ENCODE data around the gene KCNH6.

The KCNH6 gene

DNA sequence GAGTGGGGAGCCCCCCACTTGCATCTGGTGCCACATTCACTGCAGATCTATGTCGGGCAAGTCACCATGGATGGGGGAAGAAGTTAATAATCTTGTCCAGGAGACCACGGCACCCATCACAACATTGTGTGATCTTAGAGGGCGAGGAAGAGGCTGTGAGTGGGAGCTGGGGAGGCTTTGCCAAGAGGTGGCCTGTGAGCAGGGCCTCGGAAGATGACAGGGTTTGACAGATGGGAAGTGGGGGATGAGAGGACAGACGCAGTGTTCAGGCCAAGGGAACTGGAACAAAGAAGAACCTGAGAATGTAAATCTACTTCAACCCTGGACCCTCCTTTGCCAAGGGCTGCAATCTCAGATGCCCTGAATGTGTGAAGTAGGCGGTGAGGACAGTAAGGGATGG lies 33.9 kb upstream of the KCNH6 start:
- DNase-seq: no peak

DNA sequence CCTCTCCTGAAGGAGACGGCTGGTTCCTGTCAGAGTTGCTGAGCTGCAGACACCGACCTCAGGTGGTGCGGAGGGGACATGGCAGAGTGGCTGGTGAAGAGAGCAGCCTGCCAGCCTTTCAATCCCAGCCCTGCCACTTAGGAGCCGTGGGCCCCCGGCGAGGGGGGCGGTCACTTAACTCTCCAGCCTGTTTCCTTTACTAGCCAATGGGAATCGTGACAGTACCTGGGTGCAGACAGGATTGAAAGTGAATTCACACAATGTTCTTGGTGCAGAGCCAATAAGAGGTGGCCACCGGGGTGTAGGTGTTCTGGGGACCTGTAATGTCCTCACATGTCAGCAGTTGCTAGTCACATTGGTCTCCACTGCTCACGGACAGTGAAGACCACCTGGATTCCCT lies 32.8 kb upstream of the KCNH6 start:
- DNase-seq: no peak

DNA sequence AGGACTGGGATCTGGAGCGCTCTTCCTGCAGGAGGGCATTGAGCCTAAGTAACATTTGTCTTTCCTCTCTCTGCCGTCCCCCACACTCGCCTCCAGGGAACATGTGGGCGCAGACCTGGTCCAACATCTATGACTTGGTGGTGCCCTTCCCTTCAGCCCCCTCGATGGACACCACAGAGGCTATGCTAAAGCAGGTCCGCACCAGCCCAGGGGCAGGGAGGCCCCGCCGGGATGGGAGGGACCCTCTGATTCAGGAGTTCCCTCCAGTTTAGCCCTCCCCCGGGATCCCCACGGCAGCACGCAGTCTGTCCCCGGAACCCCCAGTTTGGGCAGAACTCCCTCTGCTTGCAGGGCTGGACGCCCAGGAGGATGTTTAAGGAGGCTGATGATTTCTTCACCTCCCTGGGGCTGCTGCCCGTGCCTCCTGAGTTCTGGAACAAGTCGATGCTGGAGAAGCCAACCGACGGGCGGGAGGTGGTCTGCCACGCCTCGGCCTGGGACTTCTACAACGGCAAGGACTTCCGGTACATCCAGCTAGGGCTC lies 32.2 kb upstream of the KCNH6 start:
- no peak for DNase-seq

DNA sequence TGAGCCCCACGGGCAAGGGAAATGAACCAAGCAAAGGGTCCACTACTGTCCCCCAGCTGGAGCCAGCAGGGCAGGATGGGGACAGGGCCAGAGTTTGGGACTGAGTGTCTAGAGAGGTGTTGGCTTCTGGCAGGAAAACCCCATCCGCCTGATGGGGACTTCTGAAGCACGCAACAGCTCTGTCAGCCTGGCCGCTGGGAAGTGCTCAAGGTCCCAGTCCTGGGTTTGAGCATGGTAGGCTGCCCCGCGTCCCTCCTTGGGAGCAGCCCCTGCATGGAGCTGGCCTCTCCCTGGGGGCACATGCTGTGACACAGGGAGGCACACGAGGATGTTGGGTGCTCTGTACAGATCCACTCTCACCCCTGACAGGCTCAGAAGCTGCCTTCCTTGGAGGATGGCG lies 31.7 kb upstream of the KCNH6 start:
- DNase-seq: no peak

DNA sequence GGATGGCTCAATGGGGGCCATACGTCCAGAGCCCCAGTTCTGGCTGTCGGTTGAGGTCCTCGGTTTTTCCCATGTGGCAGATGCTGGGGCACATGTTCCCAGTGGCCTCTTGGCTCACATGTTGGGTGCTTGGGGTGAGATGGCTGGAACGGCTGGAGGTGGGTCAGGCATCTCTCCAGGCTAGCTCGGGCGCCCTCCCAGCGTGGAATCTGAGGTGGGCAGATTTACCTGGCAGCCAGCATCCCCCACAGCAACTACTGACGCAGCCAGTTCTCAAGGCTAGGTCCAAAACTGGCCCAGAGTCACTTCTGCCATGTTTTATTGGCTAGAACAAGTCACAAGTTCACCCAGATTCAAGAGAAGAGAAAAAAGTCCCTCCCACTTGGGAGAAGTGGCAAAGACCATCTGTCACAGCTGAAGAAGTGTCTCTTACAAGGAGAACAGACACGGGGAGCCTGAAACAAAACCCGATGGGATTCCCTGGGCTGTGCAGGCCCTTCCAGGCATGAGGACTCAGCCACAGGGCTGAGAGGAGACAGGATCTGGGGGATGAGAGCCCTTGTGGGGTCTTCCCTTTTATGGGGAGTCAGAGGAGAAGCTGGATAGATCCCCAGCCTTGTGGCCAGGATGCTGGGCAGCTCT lies 31.1 kb upstream of the KCNH6 start:
- DNase-seq: no peak

DNA sequence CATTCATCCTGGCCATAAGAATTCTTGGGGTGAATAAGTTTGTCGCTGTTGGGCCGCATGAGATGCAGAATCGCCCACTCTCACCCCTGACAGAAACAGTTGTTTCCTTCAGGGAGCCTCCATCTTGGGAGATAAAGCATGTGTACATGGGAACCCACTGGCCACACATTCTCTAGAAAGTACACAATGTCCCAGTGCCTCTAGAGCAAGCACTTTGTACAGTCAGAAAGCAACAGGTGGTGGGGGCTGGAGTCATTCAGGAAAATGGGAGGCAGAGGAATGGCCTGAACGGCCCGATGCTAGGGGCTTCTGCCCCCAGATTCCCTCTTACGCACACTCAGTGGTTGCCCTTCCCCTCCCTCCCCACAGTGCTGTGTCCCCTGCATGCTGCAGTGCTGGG lies 30.2 kb upstream of the KCNH6 start:
- DNase-seq: no peak

DNA sequence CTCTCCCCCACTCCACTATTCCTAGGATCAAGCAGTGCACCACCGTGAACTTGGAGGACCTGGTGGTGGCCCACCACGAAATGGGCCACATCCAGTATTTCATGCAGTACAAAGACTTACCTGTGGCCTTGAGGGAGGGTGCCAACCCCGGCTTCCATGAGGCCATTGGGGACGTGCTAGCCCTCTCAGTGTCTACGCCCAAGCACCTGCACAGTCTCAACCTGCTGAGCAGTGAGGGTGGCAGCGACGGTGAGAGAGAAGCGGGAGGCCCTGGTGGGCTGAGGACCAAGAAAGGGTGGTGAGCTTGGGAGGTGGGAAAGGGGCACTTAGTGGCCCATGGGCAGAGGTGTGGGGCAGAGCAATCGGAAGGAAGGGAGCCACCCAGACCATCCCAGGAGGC lies 29.7 kb upstream of the KCNH6 start:
- no peak for DNase-seq

DNA sequence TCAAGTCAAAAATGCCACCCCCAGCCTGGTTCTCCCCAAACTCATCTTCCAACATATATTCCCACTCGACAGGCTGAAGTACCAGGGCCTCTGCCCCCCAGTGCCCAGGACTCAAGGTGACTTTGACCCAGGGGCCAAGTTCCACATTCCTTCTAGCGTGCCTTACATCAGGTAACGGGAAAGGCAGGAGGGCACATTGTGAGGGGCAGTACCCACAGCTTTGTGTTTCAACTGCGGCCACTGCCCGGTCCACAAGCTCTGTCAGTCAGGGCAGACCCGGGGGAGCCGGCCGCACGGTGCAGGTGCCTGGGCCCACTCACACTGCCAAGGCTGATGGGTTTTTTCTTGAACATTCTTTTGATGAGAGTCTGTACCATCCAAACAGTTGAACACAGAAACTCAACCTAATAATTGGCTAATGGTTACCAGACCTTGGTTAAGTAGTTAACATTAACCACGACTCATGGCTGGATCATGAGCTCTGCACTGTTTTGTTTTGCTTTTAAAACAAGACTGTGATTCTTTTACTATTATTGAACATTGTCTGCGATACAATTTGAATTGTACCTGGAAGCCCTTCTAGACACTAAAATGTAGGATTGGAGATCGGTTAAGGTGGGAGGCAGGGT lies 28.7 kb upstream of the KCNH6 start:
- no peak for DNase-seq

DNA sequence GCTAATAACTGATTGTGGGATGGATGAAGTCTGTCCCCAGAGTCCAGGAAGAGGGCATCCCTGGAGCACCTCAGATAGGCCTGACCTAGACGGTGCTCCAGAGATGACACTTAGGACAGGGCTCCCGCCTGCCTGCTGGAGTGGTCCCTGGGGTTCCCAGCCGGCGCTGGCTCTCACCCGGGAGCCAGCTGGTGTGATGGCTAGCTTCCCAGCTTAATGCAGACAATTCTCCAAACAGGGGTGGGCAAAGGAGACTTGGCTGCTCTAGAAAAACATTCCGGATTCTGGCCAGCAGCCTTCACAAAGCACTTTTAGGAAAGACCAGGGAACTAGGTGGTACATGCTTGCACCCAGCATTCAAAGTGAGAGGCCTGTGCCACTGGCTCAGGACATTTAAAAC lies 27.7 kb upstream of the KCNH6 start:
- no peak for DNase-seq

DNA sequence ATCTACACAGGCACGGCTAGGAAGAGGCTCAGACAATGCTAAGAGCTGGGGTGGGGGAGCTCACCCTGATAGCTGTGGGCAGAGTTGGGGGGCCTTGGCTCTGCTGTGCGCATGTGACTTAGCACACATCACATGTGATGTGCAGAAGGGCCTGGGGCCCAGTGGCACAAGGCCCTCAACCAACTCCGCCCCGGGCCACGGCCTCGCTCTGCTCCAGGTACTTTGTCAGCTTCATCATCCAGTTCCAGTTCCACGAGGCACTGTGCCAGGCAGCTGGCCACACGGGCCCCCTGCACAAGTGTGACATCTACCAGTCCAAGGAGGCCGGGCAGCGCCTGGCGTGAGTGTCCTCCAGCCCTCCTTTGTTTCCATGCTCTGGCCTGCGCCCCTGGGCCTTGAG lies 27.0 kb upstream of the KCNH6 start:
- no peak for DNase-seq

DNA sequence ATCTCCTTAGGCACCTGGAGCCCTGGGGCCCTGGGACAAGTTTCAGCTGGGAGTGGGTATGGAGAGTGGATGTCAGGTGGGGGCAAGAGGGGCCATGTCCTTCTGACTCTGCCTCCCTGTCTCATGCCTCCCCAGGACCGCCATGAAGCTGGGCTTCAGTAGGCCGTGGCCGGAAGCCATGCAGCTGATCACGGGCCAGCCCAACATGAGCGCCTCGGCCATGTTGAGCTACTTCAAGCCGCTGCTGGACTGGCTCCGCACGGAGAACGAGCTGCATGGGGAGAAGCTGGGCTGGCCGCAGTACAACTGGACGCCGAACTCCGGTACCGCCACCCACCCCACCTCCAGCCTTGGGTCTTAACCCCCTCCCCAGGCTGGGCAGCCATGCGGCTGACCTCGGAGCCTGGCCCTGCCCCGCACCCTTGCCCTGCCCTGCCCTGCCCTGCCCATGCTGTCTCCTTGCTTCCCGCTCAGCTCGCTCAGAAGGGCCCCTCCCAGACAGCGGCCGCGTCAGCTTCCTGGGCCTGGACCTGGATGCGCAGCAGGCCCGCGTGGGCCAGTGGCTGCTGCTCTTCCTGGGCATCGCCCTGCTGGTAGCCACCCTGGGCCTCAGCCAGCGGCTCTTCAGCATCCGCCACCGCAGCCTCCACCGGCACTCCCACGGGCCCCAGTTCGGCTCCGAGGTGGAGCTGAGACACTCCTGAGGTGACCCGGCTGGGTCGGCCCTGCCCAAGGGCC lies 26.3 kb upstream of the KCNH6 start:
- DNase-seq: no peak

DNA sequence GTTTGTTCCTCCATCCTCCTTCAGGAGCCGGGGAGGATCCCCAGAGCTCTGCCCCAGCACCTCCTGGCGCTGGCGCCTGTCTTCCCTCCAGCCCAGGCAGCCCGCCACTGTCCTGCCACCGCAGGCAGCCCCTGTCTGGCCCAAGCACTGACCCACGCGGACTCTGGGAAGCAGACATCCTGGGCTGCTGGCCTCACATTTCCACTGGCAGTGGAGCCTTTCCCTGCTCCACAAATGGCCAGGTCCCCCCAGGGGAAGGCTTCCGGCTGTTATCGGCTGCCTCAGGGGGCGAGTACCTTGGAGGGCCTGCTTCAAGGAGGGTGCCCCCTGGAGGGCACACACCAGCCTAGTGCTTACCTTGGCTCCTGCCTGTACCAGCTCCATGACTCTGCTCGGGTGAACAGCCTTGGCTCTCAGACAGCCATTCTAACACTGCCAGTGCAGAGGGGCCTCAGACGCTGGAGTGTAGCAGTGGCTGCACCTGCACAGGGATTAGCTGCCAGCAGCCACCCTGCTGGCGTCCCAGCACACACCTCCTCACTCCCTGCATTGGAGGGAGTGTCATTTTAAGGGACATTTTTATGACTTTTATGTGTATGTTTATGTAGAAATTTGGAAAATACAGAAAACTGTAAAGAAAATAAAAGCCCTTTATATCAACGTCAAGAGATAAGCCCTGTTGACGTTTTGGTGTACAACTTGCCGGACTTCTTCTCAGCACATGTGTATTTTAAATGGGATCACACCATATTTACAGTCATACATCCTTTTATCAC lies 25.3 kb upstream of the KCNH6 start:
- DNase-seq: peak in 1 of 2 donors; percentile 25

DNA sequence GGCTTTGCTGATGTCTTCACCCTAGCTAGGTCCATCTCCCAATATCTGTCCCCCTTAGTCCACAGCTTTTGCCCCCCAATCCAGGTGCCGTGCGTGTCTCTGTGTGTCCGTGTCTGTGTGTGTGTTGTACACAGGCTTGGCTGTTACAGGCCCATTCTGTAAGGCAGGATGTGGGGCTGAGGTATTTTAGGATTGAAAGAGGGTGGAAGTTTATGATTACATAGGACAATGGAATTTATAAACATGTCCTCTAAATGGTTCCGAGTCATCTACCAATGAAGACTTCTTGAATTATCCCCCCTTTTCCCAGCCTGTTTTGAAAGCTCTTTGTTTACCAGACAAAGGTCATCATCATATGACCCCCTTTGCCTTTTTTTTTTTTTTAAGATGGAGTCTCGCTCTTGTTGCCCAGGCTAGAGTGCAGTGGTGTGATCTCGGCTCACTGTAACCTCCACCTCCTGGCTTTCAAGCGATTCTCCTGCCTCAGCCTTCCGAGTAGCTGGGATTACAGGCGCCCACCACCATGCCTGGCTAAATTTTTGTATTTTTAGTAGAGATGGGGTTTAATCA lies 24.4 kb upstream of the KCNH6 start:
- DNase-seq: no peak

DNA sequence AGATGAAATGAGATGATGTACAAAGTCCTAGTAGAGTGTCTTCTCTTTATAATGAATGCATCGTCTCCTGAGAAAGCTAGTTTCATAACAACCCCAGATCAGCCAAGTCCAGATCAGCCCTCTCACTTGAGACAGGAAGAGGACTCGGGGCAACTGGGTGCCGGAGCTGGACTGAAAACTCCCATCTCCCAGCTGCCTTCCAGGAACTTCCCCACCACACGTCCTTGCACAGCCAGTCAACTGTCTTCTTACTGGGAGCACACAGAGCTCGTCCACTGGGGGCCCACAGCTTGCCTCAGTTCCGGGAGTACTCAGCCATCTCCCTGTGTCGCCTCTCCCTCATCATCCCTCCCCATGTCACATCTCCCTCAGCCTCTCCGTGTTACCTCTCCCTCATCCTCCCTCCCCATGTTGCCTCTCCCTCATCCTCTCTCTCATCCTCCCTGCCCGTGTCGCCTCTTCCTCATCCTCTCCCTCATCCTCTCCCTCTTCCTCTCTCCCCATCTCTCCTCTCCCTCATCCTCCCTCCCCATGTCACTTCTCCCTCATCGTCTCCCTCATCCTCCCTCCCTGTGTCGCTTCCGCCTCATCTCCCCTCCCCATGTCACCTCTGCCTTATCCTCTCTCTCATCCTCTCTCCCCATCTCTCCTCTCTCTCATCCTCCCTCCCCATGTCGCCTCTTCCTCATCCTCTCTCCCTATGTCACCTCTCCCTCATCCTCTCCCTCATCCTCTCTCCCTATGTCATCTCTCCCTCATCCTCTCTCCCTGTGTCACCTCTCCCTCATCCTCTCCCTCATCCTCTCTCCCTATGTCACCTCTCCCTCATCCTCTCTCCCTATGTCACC lies 22.4 kb upstream of the KCNH6 start:
- DNase-seq: no peak

DNA sequence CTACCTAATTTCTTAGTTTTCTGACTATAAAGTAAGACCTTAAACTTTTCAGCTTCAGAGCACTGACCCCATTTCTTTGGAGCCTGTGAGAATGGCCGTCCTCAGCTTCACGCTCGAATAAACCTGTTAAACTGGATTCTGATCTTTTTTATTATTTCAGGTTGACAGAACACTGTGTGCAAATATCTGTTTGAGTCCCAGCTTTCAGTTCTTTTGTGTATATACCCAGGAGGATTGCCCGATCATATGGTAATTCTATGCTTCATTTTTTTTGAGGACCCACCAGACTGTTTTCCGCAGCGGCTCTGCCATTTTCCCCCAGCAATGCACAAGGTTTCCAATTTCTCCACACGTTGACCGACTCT lies 19.8 kb upstream of the KCNH6 start:
- DNase-seq: no peak

DNA sequence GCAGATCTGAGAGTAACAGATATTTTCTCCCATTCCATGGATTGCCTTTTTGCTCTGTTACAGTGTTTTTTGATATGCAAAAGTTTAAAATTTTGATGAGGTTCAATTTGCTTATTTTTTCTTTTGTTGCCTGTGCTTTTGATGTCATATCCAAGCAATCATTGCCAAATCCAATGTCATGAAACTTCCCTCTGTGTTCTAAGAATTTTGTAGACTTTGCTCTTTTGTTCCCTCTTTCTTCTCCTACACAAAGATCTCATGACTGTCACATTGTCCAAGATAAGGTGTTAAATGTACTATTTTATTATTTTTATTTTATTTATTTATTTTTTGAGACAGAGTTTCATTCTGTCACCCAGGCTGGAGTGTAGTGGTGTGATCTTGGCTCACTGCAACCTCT lies 18.9 kb upstream of the KCNH6 start:
- no peak for DNase-seq

DNA sequence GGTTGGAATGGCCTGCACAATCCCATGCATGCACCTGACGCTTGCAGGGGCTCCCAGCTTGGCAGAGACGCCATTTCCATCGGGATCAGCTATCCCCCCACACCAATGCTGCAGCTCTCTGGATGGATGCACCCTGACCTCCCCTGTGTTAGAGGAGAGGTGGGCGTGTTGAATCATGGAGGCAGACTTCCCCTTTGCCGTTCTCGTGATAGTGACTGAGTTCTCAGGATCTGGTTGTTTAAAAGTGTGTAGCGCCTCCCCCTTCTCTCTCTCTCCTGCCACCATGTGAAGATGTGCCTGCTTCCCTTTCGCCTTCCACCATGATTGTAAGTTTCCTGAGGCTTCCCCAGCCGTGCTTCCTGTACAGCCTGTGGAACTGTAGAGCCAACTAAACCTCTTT lies 17.8 kb upstream of the KCNH6 start:
- no peak for DNase-seq

DNA sequence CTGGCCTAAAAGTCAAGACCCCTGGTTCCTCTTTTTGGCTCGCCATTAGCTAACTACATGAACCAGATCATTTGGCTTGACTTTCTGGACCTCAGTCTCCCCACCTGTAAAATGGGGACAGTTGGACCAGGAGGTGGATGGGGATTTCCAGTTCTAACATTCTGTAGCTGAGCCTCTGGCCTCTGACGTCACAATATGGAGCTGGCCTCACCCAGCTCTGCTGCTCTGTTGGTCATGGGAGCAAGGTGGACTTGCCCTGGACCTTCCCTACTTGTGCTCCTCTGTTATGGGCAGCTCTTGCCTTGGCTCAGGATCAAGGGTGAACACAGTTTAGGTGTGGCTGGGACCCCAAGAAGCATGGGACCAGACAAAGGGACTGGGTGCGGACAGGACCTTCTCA lies 16.5 kb upstream of the KCNH6 start:
- DNase-seq: no peak

DNA sequence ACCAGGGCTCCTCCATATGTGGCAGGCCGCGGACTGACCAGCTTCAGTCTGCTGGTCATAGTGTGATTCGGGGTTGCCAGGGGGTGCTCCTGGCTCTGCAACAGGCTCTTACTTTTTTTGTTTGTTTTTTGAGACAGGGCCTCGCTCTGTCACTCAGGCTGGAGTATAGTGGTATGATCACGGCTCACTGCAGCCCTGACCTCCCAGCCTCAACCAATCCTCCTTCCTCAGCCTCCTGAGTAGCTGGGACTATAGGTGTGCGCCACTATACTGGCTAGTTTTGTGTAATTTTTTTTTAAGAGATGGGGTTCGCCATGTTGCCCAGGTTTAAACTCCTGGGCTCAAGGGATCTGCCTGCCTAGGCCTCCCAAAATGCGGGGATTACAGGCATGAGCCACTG lies 11.8 kb upstream of the KCNH6 start:
- no peak for DNase-seq

DNA sequence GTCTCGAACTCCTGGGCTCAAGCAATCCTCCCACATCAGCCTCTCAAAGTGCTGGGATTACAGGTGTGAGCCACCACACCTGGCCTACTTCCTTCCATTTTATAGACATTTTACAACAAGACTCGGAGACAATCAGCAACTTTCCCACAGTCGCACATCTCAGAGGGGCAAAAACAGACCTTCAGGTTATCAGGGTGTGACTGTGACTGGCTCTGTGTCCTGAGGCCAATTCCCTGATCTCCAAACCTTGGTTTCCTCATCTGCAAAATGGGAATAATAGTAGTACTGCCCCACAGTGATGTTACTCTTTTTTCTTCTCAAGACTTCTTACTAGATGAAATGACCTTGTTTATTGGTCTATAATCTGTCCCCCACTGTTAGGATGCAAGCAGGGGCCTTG lies 10.8 kb upstream of the KCNH6 start:
- no peak for DNase-seq

DNA sequence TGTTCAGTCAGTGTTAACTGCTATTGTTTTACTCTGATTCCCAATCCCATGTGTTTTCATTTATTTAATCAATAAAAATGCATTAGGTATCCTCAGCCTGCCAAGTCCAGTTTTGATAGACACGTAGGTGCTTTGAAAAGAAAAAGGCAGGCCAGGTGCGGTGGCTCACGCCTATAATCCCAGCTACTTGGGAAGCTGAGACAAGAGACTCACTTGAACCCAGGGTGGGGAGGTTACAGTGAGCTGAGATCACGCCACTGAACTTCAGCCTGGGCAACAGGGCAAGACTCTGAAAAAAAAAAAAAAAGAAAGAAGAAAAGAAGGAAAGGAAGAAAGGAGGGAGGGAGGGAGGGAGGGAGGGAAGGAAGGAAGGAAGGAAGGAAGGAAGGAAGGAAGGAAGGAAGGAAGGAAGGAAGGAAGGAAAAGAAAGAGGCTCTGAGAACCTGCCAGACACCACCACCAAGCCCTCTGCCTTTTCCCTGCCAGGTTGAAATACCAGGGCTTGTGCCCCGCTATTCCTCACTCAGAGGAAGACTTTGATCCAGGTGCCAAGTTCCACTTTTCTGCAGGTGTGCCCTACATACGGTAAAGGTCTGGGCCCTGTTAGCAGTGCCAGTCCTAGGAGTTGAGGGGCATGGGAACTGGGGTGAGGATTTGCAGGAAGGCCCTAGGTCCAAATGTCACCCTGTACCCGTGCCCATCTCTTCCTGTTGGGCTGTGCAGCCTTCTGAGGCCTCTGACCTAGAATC lies 10.1 kb upstream of the KCNH6 start:
- DNase-seq: no peak
